ENCODE data around the gene MMS22L.

DNA sequence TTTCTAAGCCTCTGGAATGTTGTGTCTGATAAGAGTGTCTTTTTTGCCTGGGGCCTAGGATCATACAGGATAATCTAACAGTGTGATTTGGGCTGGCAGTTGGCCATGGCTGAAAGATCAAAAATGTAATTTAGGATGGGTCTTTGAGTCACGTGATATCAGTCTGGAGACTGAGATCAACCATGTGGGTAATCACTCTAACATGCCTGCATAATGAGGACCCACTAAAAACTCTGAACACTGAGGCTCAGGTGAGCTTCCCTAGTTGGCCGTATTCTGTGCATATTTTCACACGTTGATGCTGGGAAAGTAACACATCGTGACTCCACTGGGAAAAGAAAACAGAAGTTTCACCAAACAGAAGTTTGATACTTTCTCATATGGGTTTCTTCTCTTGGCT is 6.3 kb upstream of the MMS22L start:
- TF ChIP-seq, protein P1, sequence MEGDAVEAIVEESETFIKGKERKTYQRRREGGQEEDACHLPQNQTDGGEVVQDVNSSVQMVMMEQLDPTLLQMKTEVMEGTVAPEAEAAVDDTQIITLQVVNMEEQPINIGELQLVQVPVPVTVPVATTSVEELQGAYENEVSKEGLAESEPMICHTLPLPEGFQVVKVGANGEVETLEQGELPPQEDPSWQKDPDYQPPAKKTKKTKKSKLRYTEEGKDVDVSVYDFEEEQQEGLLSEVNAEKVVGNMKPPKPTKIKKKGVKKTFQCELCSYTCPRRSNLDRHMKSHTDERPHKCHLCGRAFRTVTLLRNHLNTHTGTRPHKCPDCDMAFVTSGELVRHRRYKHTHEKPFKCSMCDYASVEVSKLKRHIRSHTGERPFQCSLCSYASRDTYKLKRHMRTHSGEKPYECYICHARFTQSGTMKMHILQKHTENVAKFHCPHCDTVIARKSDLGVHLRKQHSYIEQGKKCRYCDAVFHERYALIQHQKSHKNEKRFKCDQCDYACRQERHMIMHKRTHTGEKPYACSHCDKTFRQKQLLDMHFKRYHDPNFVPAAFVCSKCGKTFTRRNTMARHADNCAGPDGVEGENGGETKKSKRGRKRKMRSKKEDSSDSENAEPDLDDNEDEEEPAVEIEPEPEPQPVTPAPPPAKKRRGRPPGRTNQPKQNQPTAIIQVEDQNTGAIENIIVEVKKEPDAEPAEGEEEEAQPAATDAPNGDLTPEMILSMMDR (IDR thresholded peaks at IDR 0.05 in 2 of 3, conservative IDR thresholded peaks at IDR 0.05 in 1 of 3; ENCODE audit: control insufficient read depth in 2 of 3, extremely low read depth in 1 of 3, insufficient read depth in 1 of 3, low read depth in 3 of 3, low read length in 3 of 3): no peak
- no peak for TF ChIP-seq RFX5 (IDR thresholded peaks at IDR 0.05; ENCODE audit: low read depth, low read length)
- TF ChIP-seq ESRRA (IDR thresholded peaks at IDR 0.05; ENCODE audit: low read length): no peak
- no peak for TF ChIP-seq EP300 (IDR thresholded peaks at IDR 0.05; ENCODE audit: borderline replicate concordance in 1 of 2, control insufficient read depth in 1 of 2, low read depth in 2 of 2, low read length in 2 of 2)
- TF ChIP-seq POLR2A (IDR thresholded peaks at IDR 0.05; ENCODE audit: low read depth, low read length): no peak
- no peak for TF ChIP-seq GABPA (IDR thresholded peaks at IDR 0.05; ENCODE audit: low read depth)
- TF ChIP-seq TAF1 (IDR thresholded peaks at IDR 0.05; ENCODE audit: borderline replicate concordance, low read depth, low read length): no peak
- TF ChIP-seq, protein P2, sequence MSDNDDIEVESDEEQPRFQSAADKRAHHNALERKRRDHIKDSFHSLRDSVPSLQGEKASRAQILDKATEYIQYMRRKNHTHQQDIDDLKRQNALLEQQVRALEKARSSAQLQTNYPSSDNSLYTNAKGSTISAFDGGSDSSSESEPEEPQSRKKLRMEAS (IDR thresholded peaks at IDR 0.05; ENCODE audit: low read depth, low read length): no peak
- no peak for TF ChIP-seq CHD2 (IDR thresholded peaks at IDR 0.05; ENCODE audit: borderline replicate concordance, low read depth, low read length)
- TF ChIP-seq SIN3A (IDR thresholded peaks at IDR 0.05; ENCODE audit: low read depth, low read length): no peak
- no peak for TF ChIP-seq RAD51 (IDR thresholded peaks at IDR 0.05)
